Activated CD4-positive, alpha-beta T cell treated with anti-CD3 and anti-CD28 coated beads, Interleukin-2, amount 10 ng/mL, durations not matched to agents 24 days and 14 days (primary cell): ENCODE measurements around the gene USB1. TPM values are rescaled to one million over a fixed set of nuclear protein-coding genes. Genes with fewer than 3 reads are reported as not detected.

Source experiments
- DNase-seq: peaks from one replicate; pipeline ENCODE4 v3.0.0; 2022
- H3K27ac Mint-ChIP-seq: one replicate; pipeline ENCODE4 v1.8.0; 2022; ENCODE audit warnings: mild to moderate bottlenecking, mixed read lengths
- H3K27me3 Mint-ChIP-seq: one replicate; pipeline ENCODE4 v1.8.0; 2022; ENCODE audit warnings: mixed read lengths
- H3K36me3 Mint-ChIP-seq: one replicate; pipeline ENCODE4 v1.8.0; 2022; ENCODE audit warnings: low read depth, mild to moderate bottlenecking, mixed read lengths
- H3K4me1 Mint-ChIP-seq: one replicate; pipeline ENCODE4 v1.8.0; 2021; ENCODE audit warnings: mixed read lengths
- H3K4me3 Mint-ChIP-seq: one replicate; pipeline ENCODE4 v1.8.0; 2022; ENCODE audit warnings: mild to moderate bottlenecking, moderate library complexity, mixed read lengths
- H3K9me3 Mint-ChIP-seq: one replicate; pipeline ENCODE4 v1.8.0; 2021; ENCODE audit warnings: mixed read lengths
- intact Hi-C: fragments of 100-400 bp; cut with micrococcal nuclease; formaldehyde crosslinking; loops from one replicate; pipeline ENCODE4 v1.15.1; 2023
- total RNA-seq: library from RNA; stranded (reverse); gene quantifications from 2 replicates; pipeline ENCODE4 v1.2.3, GENCODE V29; 2022

USB1 gene
- total RNA-seq, 1 donor from 2014 or later: 50.9 TPM

GRCh38 chr16:57994361-57994760 is 6.8 kb upstream of the USB1 start:
- intact Hi-C loops: no loop called here
- Mint-ChIP-seq H3K4me1 (peaks cover 31% of the 10 kb centered on the region), H3K9me3 (no peaks in the 10 kb centered on the region), H3K4me3 (peak overlapping the region; percentile 28), H3K27ac (no peak overlapping the region), H3K27me3 (no peaks in the 10 kb centered on the region), H3K36me3 (peaks cover 21% of the 10 kb centered on the region)
- DNase-seq: no peak

DNA sequence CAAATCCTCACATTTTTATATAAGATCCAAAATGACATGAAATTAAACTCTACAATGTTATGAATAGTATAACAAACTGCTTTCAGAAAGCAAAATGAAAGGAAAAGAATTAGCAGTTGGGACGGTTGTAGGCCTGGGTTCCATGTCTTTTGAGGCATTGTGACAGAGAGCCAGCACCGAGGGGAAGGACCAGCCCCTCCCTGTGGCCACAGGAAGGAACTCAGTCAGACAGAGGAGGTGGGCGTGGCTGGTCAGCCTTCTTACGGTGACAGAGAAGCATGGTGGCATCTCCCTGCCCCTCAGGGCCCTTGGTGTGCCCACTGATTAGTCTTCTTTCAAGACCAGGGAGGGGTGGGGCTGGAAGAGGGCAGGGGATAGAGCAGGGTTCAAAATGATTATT is 6.4 kb upstream of the USB1 start:
- no peaks in the 10 kb centered on the region for H3K27me3 Mint-ChIP-seq
- DNase-seq: peak; percentile 85
- no peaks in the 10 kb centered on the region for H3K9me3 Mint-ChIP-seq
- H3K36me3 Mint-ChIP-seq: peaks cover 21% of the 10 kb centered on the region
- peaks cover 32% of the 10 kb centered on the region for H3K4me1 Mint-ChIP-seq
- no peak overlapping the region for H3K27ac Mint-ChIP-seq
- H3K4me3 Mint-ChIP-seq: peak overlapping the region; percentile 28
- intact Hi-C loops: loop anchor here (5.0 kb wide), 1 partner anchor 187 kb away; no protein-coding TSS in a partner anchor

DNA sequence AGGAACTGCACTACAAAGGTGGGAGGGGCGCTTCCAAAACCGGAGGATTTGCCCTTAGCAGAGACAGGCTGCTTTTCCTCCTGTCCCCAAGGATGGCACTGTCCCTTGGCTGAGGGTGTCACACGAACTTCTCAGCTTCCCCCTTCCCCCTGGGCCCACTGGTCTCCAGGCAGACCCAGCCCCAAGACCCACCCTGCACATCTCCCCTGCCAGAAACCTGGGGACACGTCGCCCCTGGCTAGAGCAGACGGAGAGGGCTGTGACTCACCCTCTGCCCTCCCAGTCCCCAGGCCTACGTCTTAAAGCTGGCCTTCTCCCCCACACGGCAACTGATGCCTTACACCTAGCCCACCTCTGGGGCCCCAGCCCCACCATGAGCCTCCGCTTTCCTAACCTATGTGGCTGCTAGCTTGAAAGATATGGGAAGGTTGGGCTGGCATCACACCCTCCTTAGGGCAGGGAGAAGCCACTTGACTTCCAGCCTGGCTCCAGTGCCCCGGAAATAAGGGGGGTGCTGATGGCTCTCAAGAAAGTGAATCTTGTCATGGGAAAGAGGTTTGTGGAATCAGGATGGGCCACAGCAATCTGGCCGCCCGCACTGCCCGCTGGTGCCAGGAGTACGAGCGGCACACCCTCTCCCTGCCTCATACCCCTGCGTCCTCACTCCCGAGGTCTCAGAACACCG is 5.3 kb upstream of the USB1 start:
- Mint-ChIP-seq H3K9me3 (no peaks in the 10 kb centered on the region), H3K4me1 (peaks cover 32% of the 10 kb centered on the region), H3K4me3 (no peak overlapping the region), H3K27me3 (no peaks in the 10 kb centered on the region), H3K36me3 (peaks cover 21% of the 10 kb centered on the region), H3K27ac (no peak overlapping the region)
- intact Hi-C loops: loop anchor here (5.0 kb wide), 1 partner anchor 189 kb away; no protein-coding TSS in a partner anchor
- no peak for DNase-seq

DNA sequence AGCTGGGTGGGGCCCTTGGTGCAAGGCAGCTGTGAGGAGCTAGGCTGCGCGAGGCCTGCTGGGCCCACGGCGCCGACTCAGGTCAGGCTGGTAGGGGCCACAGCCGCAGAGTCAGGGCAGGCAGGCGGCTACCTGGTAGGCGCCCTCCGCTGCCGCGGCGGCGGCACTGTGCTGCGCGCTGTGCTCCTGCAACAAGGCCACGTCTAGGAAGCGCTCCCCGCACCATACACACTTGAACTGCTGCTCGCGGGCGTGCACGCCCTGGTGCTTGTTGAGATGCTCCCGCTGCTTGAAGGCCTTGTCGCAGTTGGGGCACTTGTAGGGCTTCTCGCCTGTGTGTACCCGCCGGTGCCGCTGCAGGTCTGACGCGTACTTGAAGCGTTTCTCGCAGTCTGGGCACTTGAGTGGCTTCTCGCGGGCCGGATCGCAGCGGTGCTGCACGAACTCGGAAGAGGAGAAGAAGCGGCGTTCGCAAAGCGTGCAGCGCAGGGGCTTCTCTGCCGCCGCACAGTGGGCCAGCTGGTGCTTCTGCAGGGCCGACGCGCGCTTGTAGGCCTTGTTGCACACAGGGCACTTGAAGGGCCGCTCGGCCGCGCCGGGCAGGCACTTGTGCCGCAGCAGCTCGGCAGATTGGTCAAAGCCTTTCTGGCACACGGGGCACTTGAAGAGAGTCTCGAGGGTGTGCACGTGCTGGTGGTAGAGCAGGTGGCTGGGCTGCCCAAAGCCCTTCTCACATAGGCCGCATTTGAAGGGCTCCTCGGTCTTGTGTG is 4.6 kb upstream of the USB1 start:
- Mint-ChIP-seq H3K9me3 (no peaks in the 10 kb centered on the region), H3K36me3 (peaks cover 24% of the 10 kb centered on the region), H3K4me1 (peaks cover 34% of the 10 kb centered on the region), H3K4me3 (no peak overlapping the region), H3K27ac (no peak overlapping the region), H3K27me3 (no peaks in the 10 kb centered on the region)
- intact Hi-C loops: loop anchor here (5.0 kb wide), 1 partner anchor 189 kb away; no protein-coding TSS in a partner anchor
- DNase-seq: no peak

DNA sequence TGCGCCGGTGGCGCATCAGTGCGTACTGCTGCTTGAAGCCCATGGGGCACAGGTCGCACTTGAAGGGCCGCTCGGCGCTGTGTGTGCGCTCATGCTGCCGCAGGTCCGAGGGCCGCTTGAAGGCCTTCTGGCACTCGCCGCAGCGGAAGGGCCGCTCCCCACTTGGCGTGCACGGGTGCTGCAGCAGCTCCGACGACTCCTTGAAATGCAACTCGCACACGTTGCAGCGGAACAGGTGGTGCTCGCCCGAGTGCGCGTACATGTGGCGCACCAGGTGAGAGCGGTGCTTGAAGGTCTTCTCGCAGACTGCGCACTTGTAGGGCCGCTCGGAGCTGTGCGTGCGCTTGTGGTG is 4.1 kb upstream of the USB1 start:
- H3K27me3 Mint-ChIP-seq: no peaks in the 10 kb centered on the region
- H3K27ac Mint-ChIP-seq: no peak overlapping the region
- peaks cover 24% of the 10 kb centered on the region for H3K36me3 Mint-ChIP-seq
- no peak for DNase-seq
- peaks cover 40% of the 10 kb centered on the region for H3K4me1 Mint-ChIP-seq
- intact Hi-C loops: loop anchor here (5.0 kb wide), 1 partner anchor 190 kb away; no protein-coding TSS in a partner anchor
- no peaks in the 10 kb centered on the region for H3K9me3 Mint-ChIP-seq
- peak overlapping the region; percentile 47 for H3K4me3 Mint-ChIP-seq

GRCh38 chr16:57997528-57998265 is 3.5 kb upstream of the USB1 start:
- peak overlapping the region; percentile 81 for H3K4me3 Mint-ChIP-seq
- peak overlapping the region; percentile 39 for H3K27ac Mint-ChIP-seq
- H3K36me3 Mint-ChIP-seq: peaks cover 29% of the 10 kb centered on the region
- intact Hi-C loops: loop anchor here (5.0 kb wide), 1 partner anchor 190 kb away; no protein-coding TSS in a partner anchor
- H3K4me1 Mint-ChIP-seq: peaks cover 44% of the 10 kb centered on the region
- DNase-seq: no peak
- H3K9me3 Mint-ChIP-seq: no peaks in the 10 kb centered on the region
- H3K27me3 Mint-ChIP-seq: no peaks in the 10 kb centered on the region

- Mint-ChIP-seq H3K36me3 (peaks cover 34% of the 10 kb centered on the region), H3K27ac (peak overlapping the region; percentile 87), H3K27me3 (no peaks in the 10 kb centered on the region), H3K4me1 (peaks cover 44% of the 10 kb centered on the region), H3K9me3 (no peaks in the 10 kb centered on the region), H3K4me3 (peak overlapping the region; percentile 81)
- intact Hi-C loops: loop anchor here (5.0 kb wide), 1 partner anchor 191 kb away; no protein-coding TSS in a partner anchor
- peak; percentile 90 for DNase-seq
Measured at GRCh38 chr16:57998486-57998885, 2.7 kb upstream of the USB1 start.

- intact Hi-C loops: loop anchor here (1.0 to 5.0 kb wide), 2 partner anchors 192 to 242 kb away; no protein-coding TSS in a partner anchor
- peak overlapping the region; percentile 81 for H3K4me3 Mint-ChIP-seq
- H3K27me3 Mint-ChIP-seq: no peaks in the 10 kb centered on the region
- no peak for DNase-seq
- H3K4me1 Mint-ChIP-seq: peaks cover 47% of the 10 kb centered on the region
- peaks cover 37% of the 10 kb centered on the region for H3K36me3 Mint-ChIP-seq
- H3K27ac Mint-ChIP-seq: peak overlapping the region; percentile 87
- no peaks in the 10 kb centered on the region for H3K9me3 Mint-ChIP-seq
Measured at GRCh38 chr16:57998992-57999365, 2.2 kb upstream of the USB1 start.

DNA sequence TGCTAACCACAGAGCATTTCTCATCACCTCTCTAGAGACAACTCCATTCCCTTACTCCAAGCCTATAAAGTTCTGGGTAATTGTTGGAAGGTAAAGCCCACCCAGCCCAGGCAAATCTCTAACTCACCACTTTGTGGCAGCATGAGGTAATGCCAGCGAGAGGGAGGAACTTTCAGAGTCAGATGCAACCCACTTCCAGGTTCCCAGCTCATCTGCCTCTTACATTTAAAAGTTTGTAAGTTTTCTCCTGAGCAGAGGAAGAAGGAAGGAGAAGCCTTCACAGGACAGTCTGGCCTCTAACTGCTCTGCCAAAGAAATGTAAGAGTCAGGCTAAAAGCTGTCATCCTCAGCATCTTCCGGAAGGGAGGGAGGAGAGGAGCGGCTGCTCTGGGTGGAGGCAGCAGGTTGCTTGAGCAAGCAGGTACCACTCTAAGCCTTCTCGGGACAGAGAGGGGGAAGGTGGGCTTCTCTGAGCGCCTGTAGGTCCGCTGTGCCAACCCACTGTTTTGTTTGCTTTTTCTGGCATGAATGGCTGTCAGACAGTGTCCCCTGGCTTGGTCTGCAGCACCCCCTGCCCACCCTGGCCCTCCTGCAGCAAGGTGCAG is 1.7 kb upstream of the USB1 start:
- Mint-ChIP-seq H3K9me3 (no peaks in the 10 kb centered on the region), H3K4me3 (peak overlapping the region; percentile 81), H3K4me1 (peaks cover 46% of the 10 kb centered on the region), H3K27me3 (no peaks in the 10 kb centered on the region), H3K36me3 (peaks cover 40% of the 10 kb centered on the region), H3K27ac (peak overlapping the region; percentile 87)
- DNase-seq: peak; percentile 82
- intact Hi-C loops: loop anchor here (1.0 to 5.0 kb wide), 2 partner anchors 192 to 242 kb away; no protein-coding TSS in a partner anchor

- intact Hi-C loops: loop anchor here (1.0 to 5.0 kb wide), 6 partner anchors 101 to 265 kb away; partner anchors contain the start of genes CFAP20 and KATNB1
- Mint-ChIP-seq H3K36me3 (peaks cover 41% of the 10 kb centered on the region), H3K4me3 (peak within 1 kb of the TSS; percentile 96), H3K27ac (peak within 1 kb of the TSS; percentile 89), H3K27me3 (no peaks in the 10 kb centered on the region), H3K9me3 (no peaks in the 10 kb centered on the region), H3K4me1 (peaks cover 41% of the 10 kb centered on the region)
- DNase-seq: no peak
Measured at GRCh38 chr16:57999971-58000705, 1.1 kb upstream of the USB1 start, which contains the start of gene ZNF319. ZNF319 (minus strand) TSS chr16:58000672; CDS start chr16:57998265, 2,407 bp downstream.

- Mint-ChIP-seq H3K4me3 (peak overlapping the region; percentile 96), H3K27ac (no peak overlapping the region), H3K4me1 (peaks cover 34% of the 10 kb centered on the region), H3K27me3 (no peaks in the 10 kb centered on the region), H3K36me3 (peaks cover 41% of the 10 kb centered on the region), H3K9me3 (no peaks in the 10 kb centered on the region)
- no peak for DNase-seq
- intact Hi-C loops: loop anchor here (1.0 to 2.0 kb wide), 5 partner anchors 18 to 267 kb away; partner anchors contain the start of genes CFAP20, KATNB1 and MMP15
Measured at GRCh38 chr16:58001781-58002415, 691 bp downstream of the USB1 start.

- no peak for DNase-seq
- Mint-ChIP-seq H3K27me3 (no peaks in the 10 kb centered on the region), H3K27ac (no peak overlapping the region), H3K36me3 (peaks cover 41% of the 10 kb centered on the region), H3K4me1 (peaks cover 34% of the 10 kb centered on the region), H3K9me3 (no peaks in the 10 kb centered on the region), H3K4me3 (peak overlapping the region; percentile 53)
- intact Hi-C loops: no loop called here
Measured at GRCh38 chr16:58002416-58002800, 1.2 kb downstream of the USB1 start.
